Osteoblast (primary cell): ENCODE results near the gene NUP214. TPM values are rescaled to one million over a fixed set of nuclear protein-coding genes. Genes with fewer than 3 reads are reported as not detected.

Experiments
- DNase-seq: peaks from one replicate; pipeline ENCODE4 v3.0.0; 2011; ENCODE audit warnings: low spot score, mixed read lengths; ENCODE audit not compliant: insufficient read length; ENCODE audit errors: missing footprints
- H2AFZ ChIP-seq: 2 replicates; pipeline ENCODE4 v1.6.0; 2011; ENCODE audit warnings: mild to moderate bottlenecking, low read length
- H3K27ac ChIP-seq: 2 replicates; pipeline ENCODE4 v1.5.1; 2011; ENCODE audit warnings: mild to moderate bottlenecking, low read depth, low read length, moderate library complexity
- H3K27me3 ChIP-seq: 2 replicates; pipeline ENCODE4 v1.6.0; 2012; ENCODE audit warnings: mild to moderate bottlenecking, control low read depth, inconsistent platforms, low read length, moderate library complexity; ENCODE audit not compliant: insufficient read depth
- H3K36me3 ChIP-seq: 2 replicates; pipeline ENCODE4 v1.5.1; 2011; ENCODE audit warnings: mild to moderate bottlenecking, low read length, control low read depth, moderate library complexity; ENCODE audit not compliant: insufficient read depth
- H3K4me1 ChIP-seq: 2 replicates; pipeline ENCODE4 v1.5.1; 2011; ENCODE audit warnings: mild to moderate bottlenecking, low read length, control low read depth, moderate library complexity; ENCODE audit not compliant: insufficient read depth
- H3K4me2 ChIP-seq: 2 replicates; pipeline ENCODE4 v1.6.0; 2011; ENCODE audit warnings: mild to moderate bottlenecking, low read length; ENCODE audit not compliant: insufficient read depth
- H3K4me3 ChIP-seq: fragments of 200-600 bp; sonication (generic); 3 replicates; pipeline ENCODE4 v1.5.1; 2012; ENCODE audit warnings: mild to moderate bottlenecking, low read length, inconsistent platforms; ENCODE audit not compliant: insufficient read depth
- H3K79me2 ChIP-seq: 2 replicates; pipeline ENCODE4 v1.6.0; 2012; ENCODE audit warnings: mild to moderate bottlenecking, low read length, control low read depth, inconsistent platforms; ENCODE audit not compliant: insufficient read depth
- H3K9me3 ChIP-seq: 2 replicates; pipeline ENCODE4 v1.5.1; 2011; ENCODE audit warnings: low read depth, low read length, control low read depth
- H4K20me1 ChIP-seq: 2 replicates; pipeline ENCODE4 v1.6.0; 2012; ENCODE audit warnings: mild to moderate bottlenecking, low read length, control low read depth; ENCODE audit not compliant: insufficient read depth
- CTCF ChIP-seq: IDR thresholded peaks from 2 replicates; pipeline ENCODE4 v1.5.1; 2011; ENCODE audit warnings: mild to moderate bottlenecking, low read depth, low read length, moderate library complexity; ENCODE audit errors: extremely low read depth
- total RNA-seq: library from RNA; depleted of rRNA; stranded (reverse); fragments of >200 nt; gene quantifications from 2 replicates; pipeline ENCODE4 v1.2.3, GENCODE V29; 2012

The NUP214 gene
- total RNA-seq, 1 donor = 17.7 TPM

GRCh38 chr9:131235480-131235851 lies 110.1 kb downstream of the NUP214 start:
- no peak overlapping the region for H2AFZ ChIP-seq
- no peak overlapping the region for H3K4me3 ChIP-seq
- H3K79me2 ChIP-seq = no peaks in the 10 kb centered on the region
- H3K4me2 ChIP-seq = no peak overlapping the region
- H3K9me3 ChIP-seq = no peaks in the 10 kb centered on the region
- H3K36me3 ChIP-seq = peaks cover 30% of the 10 kb centered on the region
- DNase-seq = no peak
- no peak overlapping the region for H3K27ac ChIP-seq
- no peaks in the 10 kb centered on the region for H4K20me1 ChIP-seq
- H3K4me1 ChIP-seq = peaks cover 18% of the 10 kb centered on the region
- H3K27me3 ChIP-seq = no peaks in the 10 kb centered on the region
- no peak for TF ChIP-seq CTCF

GRCh38 chr9:131236161-131236560 lies 110.8 kb downstream of the NUP214 start:
- Histone ChIP-seq H3K27me3 (no peaks in the 10 kb centered on the region), H3K4me3 (no peak overlapping the region), H4K20me1 (no peaks in the 10 kb centered on the region), H3K79me2 (no peaks in the 10 kb centered on the region), H3K27ac (no peak overlapping the region), H3K4me2 (no peak overlapping the region), H3K9me3 (no peaks in the 10 kb centered on the region), H3K36me3 (peaks cover 25% of the 10 kb centered on the region), H2AFZ (no peak overlapping the region), H3K4me1 (peaks cover 18% of the 10 kb centered on the region)
- TF ChIP-seq CTCF = no peak
- no peak for DNase-seq

DNA sequence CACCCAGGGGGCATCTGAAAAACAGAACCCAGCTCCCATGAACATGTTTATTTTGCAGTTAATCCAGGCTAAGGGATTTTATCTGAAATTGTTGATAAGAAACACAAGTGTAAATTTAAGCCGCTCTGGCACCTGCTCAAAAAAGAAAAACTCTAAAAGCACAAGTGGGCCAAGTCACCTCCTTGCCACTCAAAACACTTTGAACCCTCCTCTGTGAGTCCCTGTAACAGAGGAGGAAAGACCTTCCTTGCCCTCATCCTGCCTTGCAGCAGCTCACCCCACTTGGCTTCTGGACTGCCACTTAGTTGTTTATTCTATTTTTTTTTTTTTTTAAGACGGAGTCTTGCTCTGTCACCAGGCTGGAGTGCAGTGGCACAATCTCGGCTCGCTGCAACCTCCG lies 111.4 kb downstream of the NUP214 start:
- DNase-seq = no peak
- Histone ChIP-seq H3K27me3 (no peaks in the 10 kb centered on the region), H2AFZ (no peak overlapping the region), H3K4me3 (no peak overlapping the region), H3K4me2 (no peak overlapping the region), H3K36me3 (peaks cover 20% of the 10 kb centered on the region), H3K27ac (no peak overlapping the region), H3K79me2 (no peaks in the 10 kb centered on the region), H3K4me1 (peaks cover 18% of the 10 kb centered on the region), H4K20me1 (no peaks in the 10 kb centered on the region), H3K9me3 (no peaks in the 10 kb centered on the region)
- TF ChIP-seq CTCF = no peak

DNA sequence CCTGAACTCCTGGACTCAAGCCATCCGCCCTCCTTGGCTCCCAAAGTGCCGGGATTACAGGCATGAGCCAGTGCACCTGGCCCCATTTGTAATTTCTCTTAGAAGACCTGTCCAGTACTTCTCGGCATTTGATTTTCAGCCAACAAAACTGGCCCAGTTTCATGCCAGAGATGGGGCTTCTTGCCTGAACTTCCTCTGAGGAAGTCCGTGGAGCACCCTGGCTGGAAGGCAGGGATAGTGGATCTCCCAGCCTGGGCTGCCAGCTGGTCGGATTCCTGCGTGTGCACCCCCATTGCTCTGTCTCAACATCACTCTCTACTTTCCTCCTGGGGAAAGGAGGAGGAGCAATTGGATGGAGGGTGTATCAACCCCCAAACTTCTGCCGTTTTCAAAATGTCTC lies 111.9 kb downstream of the NUP214 start:
- Histone ChIP-seq H3K9me3 (no peaks in the 10 kb centered on the region), H3K27ac (peak overlapping the region; percentile 85), H4K20me1 (no peaks in the 10 kb centered on the region), H3K79me2 (no peaks in the 10 kb centered on the region), H3K4me2 (peak overlapping the region; percentile 62), H3K36me3 (peaks cover 15% of the 10 kb centered on the region), H3K4me3 (no peak overlapping the region), H2AFZ (peak overlapping the region; percentile 58), H3K4me1 (peaks cover 18% of the 10 kb centered on the region), H3K27me3 (no peaks in the 10 kb centered on the region)
- no peak for TF ChIP-seq CTCF
- DNase-seq = no peak
